Activated T-cell treated with anti-CD3 and anti-CD28 coated beads, Interleukin-2, amount 50 U/mL, for 48 hours (primary cell): Measurements from ENCODE around the gene OR4D1.

Experiments
- DNase-seq, 2 experiments: peaks; one replicate each; pipeline ENCODE4 v3.0.0-alpha.2; 2020

OR4D1 gene

GRCh38 chr17:58156839-58157803 lies 8.9 kb downstream of the OR4D1 start:
- peak; percentile 73 to 75 for DNase-seq

GRCh38 chr17:58158181-58158580 lies 10.0 kb downstream of the OR4D1 start:
- no peak for DNase-seq

GRCh38 chr17:58161566-58161965 lies 13.4 kb downstream of the OR4D1 start:
- no peak for DNase-seq

- no peak for DNase-seq
Observed at GRCh38 chr17:58165981-58166380, 17.8 kb downstream of the OR4D1 start.

- no peak for DNase-seq
Observed at GRCh38 chr17:58166682-58167081, 18.5 kb downstream of the OR4D1 start, which contains the start of gene OR4D2. Gene OR4D2 (plus strand): TSS chr17:58166982. CDS start chr17:58169656, 2,674 bp downstream.

- no peak for DNase-seq
Observed at GRCh38 chr17:58170622-58171021, 22.4 kb downstream of the OR4D1 start.

GRCh38 chr17:58172369-58173071 lies 24.3 kb downstream of the OR4D1 start:
- DNase-seq: peak; percentile 50 to 51

- DNase-seq: no peak
Observed at GRCh38 chr17:58174871-58175270, 26.7 kb downstream of the OR4D1 start.

GRCh38 chr17:58176200-58176599 lies 28.0 kb downstream of the OR4D1 start:
- DNase-seq: no peak

GRCh38 chr17:58181796-58182195 lies 33.6 kb downstream of the OR4D1 start:
- DNase-seq: no peak

- no peak for DNase-seq
Observed at GRCh38 chr17:58183514-58183913, 35.3 kb downstream of the OR4D1 start.

GRCh38 chr17:58184308-58184985 lies 36.3 kb downstream of the OR4D1 start:
- DNase-seq: no peak

GRCh38 chr17:58184986-58185761 lies 37.0 kb downstream of the OR4D1 start:
- DNase-seq: no peak

- no peak for DNase-seq
Observed at GRCh38 chr17:58186591-58186990, 38.4 kb downstream of the OR4D1 start.

- DNase-seq: no peak
Observed at GRCh38 chr17:58187063-58187462, 38.9 kb downstream of the OR4D1 start.

- no peak for DNase-seq
Observed at GRCh38 chr17:58187675-58188074, 39.5 kb downstream of the OR4D1 start.

GRCh38 chr17:58189436-58190146 lies 41.4 kb downstream of the OR4D1 start:
- DNase-seq: no peak

- no peak for DNase-seq
Observed at GRCh38 chr17:58191241-58191896, 43.2 kb downstream of the OR4D1 start.

GRCh38 chr17:58192612-58193011 lies 44.4 kb downstream of the OR4D1 start, which contains the start of gene EPX:
Gene EPX (plus strand): TSS chr17:58192726. CDS start chr17:58192847, 121 bp downstream.
- DNase-seq: no peak

GRCh38 chr17:58193641-58194255 lies 45.6 kb downstream of the OR4D1 start:
- DNase-seq: no peak
